Activated naive CD4-positive, alpha-beta T cell treated with anti-CD3 and anti-CD28 coated beads for 36 hours (primary cell): ENCODE results near the gene RFX3. TPM values are rescaled to one million over a fixed set of nuclear protein-coding genes. Genes with fewer than 3 reads are reported as not detected.
"Not testable (repeated sequence)": the region's sequence is repeated elsewhere in the genome, so short reads cannot be mapped to it uniquely, and the experiment has no call there.

Source experiments
- CTCF ChIA-PET: fragments of 350-600 bp; sonication (Branson Sonifier 250); formaldehyde crosslinking; loops from one replicate; lab custom pipeline; 2021; ENCODE audit warnings: antibody characterized with exemption; lab: Charles Lee
- DNase-seq: peaks from one replicate; pipeline ENCODE4 v3.0.0-alpha.2; 2020
- H3K27ac Mint-ChIP-seq: one replicate; pipeline ENCODE4 v1.8.0; 2021; ENCODE audit warnings: mild to moderate bottlenecking, mixed read lengths
- H3K27me3 Mint-ChIP-seq: one replicate; pipeline ENCODE4 v1.8.0; 2021; ENCODE audit warnings: low read depth, mixed read lengths
- H3K36me3 Mint-ChIP-seq: one replicate; pipeline ENCODE4 v1.8.0; 2021; ENCODE audit warnings: low read depth, mixed read lengths
- H3K4me1 Mint-ChIP-seq: one replicate; pipeline ENCODE4 v1.8.0; 2021; ENCODE audit warnings: low read depth, mixed read lengths
- H3K4me3 Mint-ChIP-seq: one replicate; pipeline ENCODE4 v1.8.0; 2021; ENCODE audit warnings: mild to moderate bottlenecking, moderate library complexity, mixed read lengths
- H3K9me3 Mint-ChIP-seq: one replicate; pipeline ENCODE4 v1.8.0; 2021; ENCODE audit warnings: mixed read lengths
- intact Hi-C: fragments of 100-400 bp; cut with micrococcal nuclease; formaldehyde crosslinking; loops from one replicate; pipeline ENCODE4 v1.15.1; 2023
- total RNA-seq, 2 experiments: library from RNA; stranded (reverse); gene quantifications; one replicate each; pipeline ENCODE4 v1.2.3, GENCODE V29; 2021

Gene RFX3
- total RNA-seq, 2 experiments from 2014 or later: 11.0 to 12.7 TPM

DNA sequence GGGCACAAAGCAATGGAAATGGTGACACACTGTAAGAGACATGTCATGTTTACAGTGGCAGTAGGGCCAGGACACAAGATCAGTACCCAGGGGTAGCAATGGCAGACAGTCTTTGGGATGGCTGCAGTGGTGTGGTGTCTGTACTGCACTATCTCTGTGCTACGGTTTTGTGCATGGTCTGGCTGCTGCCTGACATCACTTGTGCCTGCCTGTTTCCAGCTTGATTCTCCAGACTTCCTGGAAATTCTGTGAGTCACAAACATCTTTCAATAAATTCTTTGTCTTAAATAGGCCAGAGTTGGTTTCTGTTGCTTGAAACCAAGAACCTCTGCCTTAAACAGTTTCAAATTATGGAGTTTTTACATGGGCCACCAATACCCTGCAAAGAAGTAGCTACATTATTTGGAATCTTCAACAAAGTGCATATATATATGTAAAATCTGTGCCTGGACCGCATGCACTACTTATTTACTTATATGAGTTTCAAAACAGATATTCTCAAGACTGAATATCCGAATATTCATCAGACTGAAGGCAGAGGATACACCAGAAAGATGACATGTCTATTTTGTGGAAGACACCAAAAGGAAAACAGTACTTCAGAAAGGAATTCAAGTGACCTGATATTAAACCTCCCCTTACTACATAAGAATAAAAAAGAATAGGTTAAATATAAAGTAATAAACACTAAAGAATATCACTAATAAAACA is 188.1 kb downstream of the RFX3 start:
- CTCF ChIA-PET: interaction anchor here (1.0 kb wide), 1 partner anchor 9 kb away, joined by 5 read pairs; no protein-coding TSS in a partner anchor
- Mint-ChIP-seq H3K4me1 (peaks cover 34% of the 10 kb centered on the region), H3K36me3 (peaks cover 6% of the 10 kb centered on the region), H3K27ac (peak overlapping the region; percentile 37), H3K9me3 (peaks cover 2% of the 10 kb centered on the region), H3K27me3 (no peaks in the 10 kb centered on the region), H3K4me3 (no peak overlapping the region)
- intact Hi-C loops: no loop called here
- peak; percentile 13 for DNase-seq

- no peak for DNase-seq
- intact Hi-C loops: no loop called here
- Mint-ChIP-seq H3K27me3 (no peaks in the 10 kb centered on the region), H3K4me1 (peaks cover 29% of the 10 kb centered on the region), H3K4me3 (no peak overlapping the region), H3K9me3 (peaks cover 2% of the 10 kb centered on the region), H3K36me3 (peaks cover 6% of the 10 kb centered on the region), H3K27ac (no peak overlapping the region)
- CTCF ChIA-PET: no interaction called here
These were observed 188.8 kb downstream of the RFX3 start for GRCh38 chr9:3336951-3337350.

- Mint-ChIP-seq H3K27me3 (no peaks in the 10 kb centered on the region), H3K9me3 (no peaks in the 10 kb centered on the region)
- intact Hi-C loops: loop anchor here (1.0 kb wide), 1 partner anchor 108 kb away; no protein-coding TSS in a partner anchor
These were observed 193.0 kb downstream of the RFX3 start for GRCh38 chr9:3332802-3333201.

GRCh38 chr9:3331801-3332200 is 194.0 kb downstream of the RFX3 start:
- intact Hi-C loops: loop anchor here (1.0 kb wide), 1 partner anchor 110 kb away; no protein-coding TSS in a partner anchor
- Mint-ChIP-seq H3K4me3 (no peak overlapping the region), H3K36me3 (peaks cover 9% of the 10 kb centered on the region), H3K9me3 (no peaks in the 10 kb centered on the region), H3K27ac (no peak overlapping the region), H3K4me1 (peaks cover 1% of the 10 kb centered on the region), H3K27me3 (no peaks in the 10 kb centered on the region)
- DNase-seq: peak; percentile 49
- CTCF ChIA-PET: interaction anchor here (0.8 to 5.7 kb wide), 5 partner anchors 29 to 191 kb away, joined by 3 to 39 read pairs (median 3); no protein-coding TSS in a partner anchor

More at GRCh38 chr9:3332802-3333201, 193.0 kb downstream of the RFX3 start:
- Mint-ChIP-seq H3K36me3 (peaks cover 8% of the 10 kb centered on the region), H3K4me3 (no peak overlapping the region), H3K4me1 (peaks cover 11% of the 10 kb centered on the region), H3K27ac (no peak overlapping the region)
- DNase-seq: no peak
- CTCF ChIA-PET: interaction anchor here (1.3 to 5.7 kb wide), 3 partner anchors 52 to 109 kb away, joined by 3 to 39 read pairs (median 4); no protein-coding TSS in a partner anchor

DNA sequence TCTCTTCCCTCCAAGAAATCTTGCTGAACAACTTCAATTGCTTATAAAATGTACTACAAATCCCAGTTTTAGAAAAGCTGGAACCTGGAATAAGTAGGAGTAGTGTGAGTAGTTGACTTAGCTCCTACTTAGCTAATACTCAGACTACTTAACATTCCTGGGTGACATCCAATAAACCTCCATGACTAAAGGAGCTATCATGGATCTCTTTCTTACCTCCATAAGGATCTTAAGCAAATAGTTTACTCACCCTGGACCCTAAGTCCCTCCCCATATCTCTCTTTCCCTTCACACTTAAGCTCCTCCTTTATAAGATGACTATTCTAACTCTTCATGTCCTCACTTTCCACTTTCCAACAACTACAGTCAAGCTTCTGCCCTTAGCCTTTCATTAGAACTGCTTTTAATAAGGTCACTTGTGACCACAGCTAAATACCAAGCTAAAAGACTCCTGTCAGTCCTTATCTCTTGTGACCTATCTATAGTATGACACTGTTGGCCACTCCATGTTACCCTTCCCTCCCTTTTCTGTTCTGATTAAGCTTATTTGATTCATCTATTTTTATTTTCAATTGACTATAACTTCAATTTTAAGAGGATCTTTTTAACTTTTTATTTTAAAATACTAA is 194.9 kb downstream of the RFX3 start:
- Mint-ChIP-seq H3K27me3 (no peaks in the 10 kb centered on the region), H3K36me3 (peaks cover 7% of the 10 kb centered on the region), H3K9me3 (no peaks in the 10 kb centered on the region), H3K27ac (no peak overlapping the region), H3K4me3 (no peak overlapping the region), H3K4me1 (no peaks in the 10 kb centered on the region)
- intact Hi-C loops: no loop called here
- no peak for DNase-seq
- CTCF ChIA-PET: interaction anchor here (0.8 to 5.7 kb wide), 12 partner anchors 12 to 461 kb away, joined by 3 to 39 read pairs (median 3); no protein-coding TSS in a partner anchor

DNA sequence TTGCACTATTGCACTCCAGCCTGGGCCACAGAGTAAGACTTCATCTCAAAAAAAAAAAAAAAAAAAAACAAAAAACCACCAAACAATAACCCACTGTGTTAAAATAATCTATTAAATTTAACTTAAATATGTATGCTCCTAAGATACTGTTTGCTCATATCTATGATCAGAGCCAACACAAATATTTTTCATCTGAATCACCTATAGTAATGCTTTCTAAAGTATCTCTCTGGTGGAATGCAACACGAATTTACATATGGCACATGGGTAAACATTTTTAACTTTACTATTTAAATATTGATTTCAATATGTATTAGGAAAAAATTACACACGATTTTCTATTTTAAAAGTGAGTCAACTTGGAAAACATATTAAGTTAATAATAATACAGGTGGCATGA is 196.4 kb downstream of the RFX3 start:
- H3K27ac Mint-ChIP-seq: no peak overlapping the region
- peaks cover 7% of the 10 kb centered on the region for H3K36me3 Mint-ChIP-seq
- CTCF ChIA-PET: interaction anchor here (0.6 to 5.7 kb wide), 5 partner anchors 13 to 112 kb away, joined by 3 to 39 read pairs (median 5); no protein-coding TSS in a partner anchor
- H3K4me3 Mint-ChIP-seq: no peak overlapping the region
- no peaks in the 10 kb centered on the region for H3K27me3 Mint-ChIP-seq
- H3K9me3 Mint-ChIP-seq: no peaks in the 10 kb centered on the region
- intact Hi-C loops: no loop called here
- H3K4me1 Mint-ChIP-seq: no peaks in the 10 kb centered on the region
- no peak for DNase-seq

- no peak overlapping the region for H3K27ac Mint-ChIP-seq
- H3K4me3 Mint-ChIP-seq: no peak overlapping the region
- no peaks in the 10 kb centered on the region for H3K9me3 Mint-ChIP-seq
These were observed 202.1 kb downstream of the RFX3 start for GRCh38 chr9:3323714-3324113.

DNA sequence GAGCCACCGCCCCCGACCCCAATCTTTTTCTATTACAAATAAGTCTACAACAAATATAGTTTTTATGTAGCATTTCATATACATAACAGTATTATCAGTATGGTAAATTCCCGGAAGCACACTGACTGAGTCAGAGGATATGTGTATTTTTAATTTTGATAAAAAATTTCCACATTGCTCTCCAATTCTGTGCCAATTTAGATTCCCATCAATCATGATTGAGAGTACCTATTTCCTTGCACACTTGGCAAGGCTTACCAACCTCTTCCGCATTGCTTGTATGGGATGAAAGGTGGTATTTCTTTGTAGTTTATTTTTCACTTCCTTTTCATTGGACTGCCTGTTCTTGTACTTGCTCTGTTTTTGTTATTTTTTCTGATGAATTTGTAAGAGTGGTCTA is 204.6 kb downstream of the RFX3 start:
- H3K9me3 Mint-ChIP-seq: peaks cover 8% of the 10 kb centered on the region

More at GRCh38 chr9:3323714-3324113, 202.1 kb downstream of the RFX3 start:
- Mint-ChIP-seq H3K27me3 (no peaks in the 10 kb centered on the region), H3K36me3 (peaks cover 8% of the 10 kb centered on the region), H3K4me1 (no peaks in the 10 kb centered on the region)
- CTCF ChIA-PET: no interaction called here
- no peak for DNase-seq
- intact Hi-C loops: no loop called here

DNA sequence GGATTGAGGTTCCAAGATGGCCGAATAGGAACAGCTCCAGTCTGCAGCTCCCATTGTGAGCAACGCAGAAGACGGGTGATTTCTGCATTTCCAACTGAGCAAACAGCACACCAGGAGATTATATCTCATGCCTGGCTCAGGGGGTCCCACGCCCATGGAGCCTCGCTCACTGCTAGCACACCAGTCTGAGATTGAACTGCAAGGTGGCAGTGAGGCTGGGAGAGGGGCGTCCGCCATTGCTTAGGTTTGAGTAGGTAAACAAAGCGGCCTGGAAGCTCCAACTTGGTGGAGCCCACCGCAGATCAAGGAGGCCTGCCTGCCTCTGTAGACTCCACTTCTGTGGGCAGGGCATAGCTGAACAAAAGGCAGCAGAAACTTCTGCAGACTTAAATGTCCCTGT is 213.2 kb downstream of the RFX3 start:
- DNase-seq, H3K27me3 Mint-ChIP-seq, H3K4me1 Mint-ChIP-seq, H3K27ac Mint-ChIP-seq, CTCF ChIA-PET, H3K9me3 Mint-ChIP-seq, H3K4me3 Mint-ChIP-seq, intact Hi-C loops: not testable (repeated sequence)
- peaks cover 27% of the 10 kb centered on the region for H3K36me3 Mint-ChIP-seq

More for the DNA sequence above, 204.6 kb downstream of the RFX3 start:
- no peaks in the 10 kb centered on the region for H3K27me3 Mint-ChIP-seq
- CTCF ChIA-PET: no interaction called here
- no peak overlapping the region for H3K27ac Mint-ChIP-seq
- no peak for DNase-seq
- no peaks in the 10 kb centered on the region for H3K4me1 Mint-ChIP-seq
- no peak overlapping the region for H3K4me3 Mint-ChIP-seq
- H3K36me3 Mint-ChIP-seq: peaks cover 22% of the 10 kb centered on the region
- intact Hi-C loops: no loop called here

DNA sequence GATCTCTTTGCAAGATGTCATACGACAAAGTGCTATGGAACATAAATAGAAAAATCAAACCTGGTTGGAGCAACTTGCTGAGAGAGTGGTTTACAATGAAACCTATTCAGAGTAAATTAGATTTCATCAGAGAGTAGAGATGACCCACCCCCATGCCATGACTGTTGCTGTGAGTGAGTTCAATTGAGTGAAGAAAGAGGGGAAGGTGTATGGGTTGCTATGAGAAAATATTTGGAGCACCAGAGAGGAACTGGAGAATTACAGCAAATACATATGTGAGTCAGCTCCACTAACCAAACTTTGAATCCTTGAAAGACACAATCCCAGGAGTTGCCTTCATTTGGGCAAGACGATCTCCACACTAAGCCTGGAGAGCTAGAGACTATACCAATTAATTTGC is 217.2 kb downstream of the RFX3 start:
- Mint-ChIP-seq H3K9me3 (peaks cover 9% of the 10 kb centered on the region), H3K27me3 (no peaks in the 10 kb centered on the region), H3K36me3 (peaks cover 27% of the 10 kb centered on the region), H3K4me1 (peaks cover 12% of the 10 kb centered on the region), H3K4me3 (no peak overlapping the region), H3K27ac (no peak overlapping the region)
- no peak for DNase-seq
- intact Hi-C loops: no loop called here
- CTCF ChIA-PET: no interaction called here

GRCh38 chr9:3304388-3304787 is 221.4 kb downstream of the RFX3 start:
- H3K27me3 Mint-ChIP-seq, H3K27ac Mint-ChIP-seq, intact Hi-C loops, H3K4me3 Mint-ChIP-seq, H3K9me3 Mint-ChIP-seq, CTCF ChIA-PET: not testable (repeated sequence)
- H3K4me1 Mint-ChIP-seq: peaks cover 17% of the 10 kb centered on the region
- DNase-seq: peak; percentile 16
- H3K36me3 Mint-ChIP-seq: peaks cover 28% of the 10 kb centered on the region

DNA sequence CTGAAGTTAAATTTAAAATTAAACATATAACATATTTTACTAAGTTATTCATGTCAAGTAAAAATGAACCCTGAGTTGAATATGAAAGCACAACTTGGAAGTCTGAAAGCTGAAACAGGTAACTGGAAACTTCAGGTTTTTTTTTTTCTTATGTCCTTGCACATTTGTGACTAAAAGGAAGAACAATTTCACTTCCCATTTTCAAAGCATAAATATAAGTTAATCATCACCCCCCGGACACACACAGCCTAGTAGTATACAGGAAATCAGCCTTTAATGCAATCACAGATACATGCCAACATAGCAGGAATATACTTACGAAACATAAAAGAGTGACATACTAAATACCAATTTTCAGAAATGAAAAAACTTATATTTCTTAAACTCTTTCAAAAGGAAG is 225.9 kb downstream of the RFX3 start:
- H3K9me3 Mint-ChIP-seq: peaks cover 3% of the 10 kb centered on the region
- DNase-seq: no peak
- no peak overlapping the region for H3K27ac Mint-ChIP-seq
- intact Hi-C loops: no loop called here
- H3K36me3 Mint-ChIP-seq: peaks cover 7% of the 10 kb centered on the region
- CTCF ChIA-PET: interaction anchor here (0.6 kb wide), 1 partner anchor 333 kb away, joined by 3 read pairs; no protein-coding TSS in a partner anchor
- no peaks in the 10 kb centered on the region for H3K27me3 Mint-ChIP-seq
- peaks cover 11% of the 10 kb centered on the region for H3K4me1 Mint-ChIP-seq
- H3K4me3 Mint-ChIP-seq: no peak overlapping the region
